Measurements from ENCODE around the gene PSME1. TPM values are rescaled to one million over a fixed set of nuclear protein-coding genes. Genes with fewer than 3 reads are reported as not detected.
A peak's percentile ranks its signal among the peaks of the same experiment; 100 is the strongest.

The PSME1 gene
- polyA plus RNA-seq, 2 of the 4 experiments (the other 2 are of a cell fraction), result 83.6 to 124 TPM

DNA sequence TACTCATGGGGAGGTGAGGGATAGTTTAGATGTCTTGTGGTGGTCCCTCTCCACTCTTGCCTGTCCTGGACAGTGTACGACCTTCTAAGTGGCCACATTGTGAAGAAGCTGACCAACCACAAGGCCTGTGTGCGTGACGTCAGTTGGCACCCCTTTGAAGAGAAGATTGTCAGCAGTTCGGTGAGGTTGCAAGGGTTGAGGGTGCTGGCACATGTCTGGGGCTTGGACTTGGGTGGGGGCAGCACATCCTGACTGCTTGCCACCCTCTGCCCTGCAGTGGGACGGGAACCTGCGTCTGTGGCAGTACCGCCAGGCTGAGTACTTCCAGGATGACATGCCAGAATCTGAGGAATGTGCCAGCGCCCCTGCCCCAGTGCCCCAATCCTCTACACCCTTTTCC, 13.1 kb upstream of the PSME1 start:
- FAIRE-seq, result no peak
- WGBS (ENCODE audit: missing lambda C conversion rate), result 89% methylated on average over 8 of the region's 8 CpGs

DNA sequence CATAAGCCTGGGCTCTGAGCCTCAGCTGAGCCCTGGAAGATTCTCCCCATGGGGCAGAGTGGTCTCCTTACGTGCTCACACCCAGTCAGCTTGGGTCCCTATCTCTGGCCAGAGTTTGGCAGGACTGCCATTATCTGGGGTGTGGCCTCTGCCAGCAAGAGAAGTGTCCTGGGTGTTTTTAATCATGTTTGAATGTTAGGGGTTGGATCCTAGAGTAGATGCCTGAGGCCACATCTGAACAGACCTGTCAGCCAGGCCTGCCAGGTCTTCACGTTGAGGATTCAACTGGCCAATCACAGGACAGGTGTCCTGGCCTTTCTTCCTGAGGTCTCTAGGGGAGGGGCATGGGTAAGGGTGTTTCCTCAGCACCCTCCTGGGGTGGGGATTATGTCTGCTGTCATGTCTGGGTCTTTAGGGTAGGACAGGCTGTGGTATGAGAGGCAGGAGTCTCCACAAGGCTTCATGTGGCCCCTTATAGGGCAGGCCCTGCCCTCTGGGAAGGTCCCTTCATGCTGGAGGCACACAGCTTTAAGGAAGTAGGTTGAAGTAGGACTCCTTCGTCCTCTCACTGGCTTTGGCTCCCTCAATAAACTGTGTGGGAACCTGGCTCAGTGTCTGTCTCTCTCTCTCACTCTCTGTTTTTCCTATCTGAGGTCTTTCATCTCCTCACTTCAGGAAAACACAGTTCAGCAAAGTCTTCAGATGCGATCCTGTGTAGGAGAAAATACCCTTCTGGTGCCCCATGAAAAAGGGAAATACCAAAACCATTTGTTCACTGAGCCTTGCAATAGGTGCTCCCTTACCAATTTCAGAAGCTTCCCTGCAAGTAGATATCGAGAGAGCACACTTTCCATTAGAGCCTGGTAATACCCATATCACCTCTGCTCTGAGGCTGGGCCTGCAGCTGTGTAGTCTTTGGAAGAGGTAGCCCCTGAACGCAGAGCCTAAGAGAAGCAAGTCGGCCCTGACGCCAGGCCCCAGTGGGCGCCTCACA, 12.3 kb upstream of the PSME1 start:
- TF ChIP-seq RFX5 (IDR thresholded peaks at IDR 0.05) (no peak), PHF8 (IDR thresholded peaks at IDR 0.05; ENCODE audit: borderline replicate concordance, low read depth) (no peak), FOXS1 (CRISPR knock-in tag; IDR thresholded peaks at IDR 0.05) (no peak), TFCP2L1 (CRISPR knock-in tag; IDR thresholded peaks at IDR 0.05) (no peak), HOXB5 (CRISPR knock-in tag; IDR thresholded peaks at IDR 0.05) (no peak), HEYL (CRISPR knock-in tag; IDR thresholded peaks at IDR 0.05) (no peak), NFE2L2 (conservative IDR thresholded peaks at IDR 0.05; ENCODE audit: low read length) (no peak), JUNB (IDR thresholded peaks at IDR 0.05) (no peak), RARB (CRISPR knock-in tag; IDR thresholded peaks at IDR 0.05) (no peak), MAFK (IDR thresholded peaks at IDR 0.05; ENCODE audit: partially characterized antibody) (no peak), ZFP36 (IDR thresholded peaks at IDR 0.05; ENCODE audit: borderline replicate concordance, partially characterized antibody) (no peak)
- TF ChIP-seq, protein P1, sequence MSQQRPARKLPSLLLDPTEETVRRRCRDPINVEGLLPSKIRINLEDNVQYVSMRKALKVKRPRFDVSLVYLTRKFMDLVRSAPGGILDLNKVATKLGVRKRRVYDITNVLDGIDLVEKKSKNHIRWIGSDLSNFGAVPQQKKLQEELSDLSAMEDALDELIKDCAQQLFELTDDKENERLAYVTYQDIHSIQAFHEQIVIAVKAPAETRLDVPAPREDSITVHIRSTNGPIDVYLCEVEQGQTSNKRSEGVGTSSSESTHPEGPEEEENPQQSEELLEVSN (IDR thresholded peaks at IDR 0.05; ENCODE audit: borderline replicate concordance, low read depth), result no peak
- TF ChIP-seq, protein P2, sequence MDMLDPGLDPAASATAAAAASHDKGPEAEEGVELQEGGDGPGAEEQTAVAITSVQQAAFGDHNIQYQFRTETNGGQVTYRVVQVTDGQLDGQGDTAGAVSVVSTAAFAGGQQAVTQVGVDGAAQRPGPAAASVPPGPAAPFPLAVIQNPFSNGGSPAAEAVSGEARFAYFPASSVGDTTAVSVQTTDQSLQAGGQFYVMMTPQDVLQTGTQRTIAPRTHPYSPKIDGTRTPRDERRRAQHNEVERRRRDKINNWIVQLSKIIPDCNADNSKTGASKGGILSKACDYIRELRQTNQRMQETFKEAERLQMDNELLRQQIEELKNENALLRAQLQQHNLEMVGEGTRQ (IDR thresholded peaks at IDR 0.05), result no peak
- TF ChIP-seq, protein P3, sequence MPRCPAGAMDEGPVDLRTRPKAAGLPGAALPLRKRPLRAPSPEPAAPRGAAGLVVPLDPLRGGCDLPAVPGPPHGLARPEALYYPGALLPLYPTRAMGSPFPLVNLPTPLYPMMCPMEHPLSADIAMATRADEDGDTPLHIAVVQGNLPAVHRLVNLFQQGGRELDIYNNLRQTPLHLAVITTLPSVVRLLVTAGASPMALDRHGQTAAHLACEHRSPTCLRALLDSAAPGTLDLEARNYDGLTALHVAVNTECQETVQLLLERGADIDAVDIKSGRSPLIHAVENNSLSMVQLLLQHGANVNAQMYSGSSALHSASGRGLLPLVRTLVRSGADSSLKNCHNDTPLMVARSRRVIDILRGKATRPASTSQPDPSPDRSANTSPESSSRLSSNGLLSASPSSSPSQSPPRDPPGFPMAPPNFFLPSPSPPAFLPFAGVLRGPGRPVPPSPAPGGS (IDR thresholded peaks at IDR 0.05), result no peak
- TF ChIP-seq, protein P4, sequence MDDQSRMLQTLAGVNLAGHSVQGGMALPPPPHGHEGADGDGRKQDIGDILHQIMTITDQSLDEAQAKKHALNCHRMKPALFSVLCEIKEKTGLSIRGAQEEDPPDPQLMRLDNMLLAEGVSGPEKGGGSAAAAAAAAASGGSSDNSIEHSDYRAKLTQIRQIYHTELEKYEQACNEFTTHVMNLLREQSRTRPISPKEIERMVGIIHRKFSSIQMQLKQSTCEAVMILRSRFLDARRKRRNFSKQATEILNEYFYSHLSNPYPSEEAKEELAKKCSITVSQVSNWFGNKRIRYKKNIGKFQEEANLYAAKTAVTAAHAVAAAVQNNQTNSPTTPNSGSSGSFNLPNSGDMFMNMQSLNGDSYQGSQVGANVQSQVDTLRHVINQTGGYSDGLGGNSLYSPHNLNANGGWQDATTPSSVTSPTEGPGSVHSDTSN (IDR thresholded peaks at IDR 0.05), result no peak
- TF ChIP-seq, protein P5, sequence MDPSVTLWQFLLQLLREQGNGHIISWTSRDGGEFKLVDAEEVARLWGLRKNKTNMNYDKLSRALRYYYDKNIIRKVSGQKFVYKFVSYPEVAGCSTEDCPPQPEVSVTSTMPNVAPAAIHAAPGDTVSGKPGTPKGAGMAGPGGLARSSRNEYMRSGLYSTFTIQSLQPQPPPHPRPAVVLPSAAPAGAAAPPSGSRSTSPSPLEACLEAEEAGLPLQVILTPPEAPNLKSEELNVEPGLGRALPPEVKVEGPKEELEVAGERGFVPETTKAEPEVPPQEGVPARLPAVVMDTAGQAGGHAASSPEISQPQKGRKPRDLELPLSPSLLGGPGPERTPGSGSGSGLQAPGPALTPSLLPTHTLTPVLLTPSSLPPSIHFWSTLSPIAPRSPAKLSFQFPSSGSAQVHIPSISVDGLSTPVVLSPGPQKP (IDR thresholded peaks at IDR 0.05; ENCODE audit: low read depth, low read length), result no peak
- TF ChIP-seq, protein P6, sequence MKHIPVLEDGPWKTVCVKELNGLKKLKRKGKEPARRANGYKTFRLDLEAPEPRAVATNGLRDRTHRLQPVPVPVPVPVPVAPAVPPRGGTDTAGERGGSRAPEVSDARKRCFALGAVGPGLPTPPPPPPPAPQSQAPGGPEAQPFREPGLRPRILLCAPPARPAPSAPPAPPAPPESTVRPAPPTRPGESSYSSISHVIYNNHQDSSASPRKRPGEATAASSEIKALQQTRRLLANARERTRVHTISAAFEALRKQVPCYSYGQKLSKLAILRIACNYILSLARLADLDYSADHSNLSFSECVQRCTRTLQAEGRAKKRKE (CRISPR knock-in tag; IDR thresholded peaks at IDR 0.05; ENCODE audit: low read depth), result no peak
- TF ChIP-seq, protein P7, sequence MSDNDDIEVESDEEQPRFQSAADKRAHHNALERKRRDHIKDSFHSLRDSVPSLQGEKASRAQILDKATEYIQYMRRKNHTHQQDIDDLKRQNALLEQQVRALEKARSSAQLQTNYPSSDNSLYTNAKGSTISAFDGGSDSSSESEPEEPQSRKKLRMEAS (IDR thresholded peaks at IDR 0.05), result no peak
- TF ChIP-seq, protein P8, sequence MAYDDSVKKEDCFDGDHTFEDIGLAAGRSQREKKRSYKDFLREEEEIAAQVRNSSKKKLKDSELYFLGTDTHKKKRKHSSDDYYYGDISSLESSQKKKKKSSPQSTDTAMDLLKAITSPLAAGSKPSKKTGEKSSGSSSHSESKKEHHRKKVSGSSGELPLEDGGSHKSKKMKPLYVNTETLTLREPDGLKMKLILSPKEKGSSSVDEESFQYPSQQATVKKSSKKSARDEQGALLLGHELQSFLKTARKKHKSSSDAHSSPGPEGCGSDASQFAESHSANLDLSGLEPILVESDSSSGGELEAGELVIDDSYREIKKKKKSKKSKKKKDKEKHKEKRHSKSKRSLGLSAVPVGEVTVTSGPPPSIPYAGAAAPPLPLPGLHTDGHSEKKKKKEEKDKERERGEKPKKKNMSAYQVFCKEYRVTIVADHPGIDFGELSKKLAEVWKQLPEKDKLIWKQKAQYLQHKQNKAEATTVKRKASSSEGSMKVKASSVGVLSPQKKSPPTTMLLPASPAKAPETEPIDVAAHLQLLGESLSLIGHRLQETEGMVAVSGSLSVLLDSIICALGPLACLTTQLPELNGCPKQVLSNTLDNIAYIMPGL (CRISPR knock-in tag; IDR thresholded peaks at IDR 0.05; ENCODE audit: borderline replicate concordance), result no peak
- DNase-seq (ENCODE audit: low read depth in 1 of 2, low spot score in 1 of 2) (no peak), ATAC-seq (peak in 1 of 2 experiments; percentile 31; a peak in 2 of 6 replicates), FAIRE-seq (no peak)
- Histone ChIP-seq H3K4me3 (no peak overlapping the region), H3K27ac (no peak overlapping the region), H3K9me3 (no peaks in the 10 kb centered on the region), H3K4me2 (no peak overlapping the region), H3K4me1 (no peaks in the 10 kb centered on the region)
- CTCF ChIA-PET, result interaction anchor here (1.1 to 4.5 kb wide), 6 partner anchors 7 to 37 kb away, joined by 3 to 22 read pairs (median 6); partner anchors contain the start of genes DCAF11, IRF9 and NRL
- POLR2A ChIA-PET, result interaction anchor here (2.0 kb wide), 1 partner anchor 9 kb away, joined by 8 read pairs; the partner anchor contains the start of genes DCAF11 and NRL
- 85% methylated on average over 9 of the region's 9 CpGs for WGBS (ENCODE audit: missing lambda C conversion rate)

More for the DNA sequence above, 13.1 kb upstream of the PSME1 start:
- ChIA-PET POLR2A (no interaction called here), CTCF (interaction anchor here (0.6 to 1.9 kb wide), 3 partner anchors 14 to 334 kb away, joined by 3 to 9 read pairs (median 8); partner anchors contain the start of gene IRF9)
- Histone ChIP-seq H3K4me2 (no peak overlapping the region), H3K4me1 (no peaks in the 10 kb centered on the region), H3K4me3 (no peak overlapping the region), H3K9me3 (no peaks in the 10 kb centered on the region), H3K27ac (no peak overlapping the region)
- ATAC-seq (no peak), DNase-seq (ENCODE audit: low read depth in 1 of 2, low spot score in 1 of 2) (no peak)
- TF ChIP-seq CBX2 (IDR thresholded peaks at IDR 0.05; ENCODE audit: borderline replicate concordance, low read depth), result no peak
- TF ChIP-seq TFCP2L1 (CRISPR knock-in tag; IDR thresholded peaks at IDR 0.05), result no peak
- TF ChIP-seq FOSB (CRISPR knock-in tag; IDR thresholded peaks at IDR 0.05), result no peak
- no peak for TF ChIP-seq EHF (CRISPR knock-in tag; IDR thresholded peaks at IDR 0.05)
- no peak for TF ChIP-seq ZNF302 (CRISPR knock-in tag; IDR thresholded peaks at IDR 0.05)
- no peak for TF ChIP-seq PHF8 (IDR thresholded peaks at IDR 0.05; ENCODE audit: borderline replicate concordance, low read depth)
- TF ChIP-seq EP300 (IDR thresholded peaks at IDR 0.05), result no peak
- no peak for TF ChIP-seq NPAS2 (CRISPR knock-in tag; IDR thresholded peaks at IDR 0.05; ENCODE audit: borderline replicate concordance)

All from A549 (cell line).